Cardiac fibroblast (primary cell): ENCODE measurements around the gene BSN.

Source experiments
- DNase-seq, 2 donors: peaks; one replicate each; pipeline versions ENCODE4 v3.0.0 to v3.0.0-alpha.2; 2010; ENCODE audit warnings: low read depth in 2 of 2
- H3K4me3 ChIP-seq, 2 donors: replicated peaks in 1 of 2; 1 replicate in 1 of 2; 2 replicates in 1 of 2; pipeline ENCODE4 v1.5.1; 2011; ENCODE audit warnings: low read depth in 2 of 2, low read length in 2 of 2, mild to moderate bottlenecking in 2 of 2, moderate library complexity in 1 of 2
- TF ChIP-seq, protein P1 (sequence below): IDR thresholded peaks from one replicate; pipeline ENCODE4 v1.5.1; 2011; ENCODE audit warnings: low read depth, mild to moderate bottlenecking, low read length, inconsistent platforms

The BSN gene

DNA sequence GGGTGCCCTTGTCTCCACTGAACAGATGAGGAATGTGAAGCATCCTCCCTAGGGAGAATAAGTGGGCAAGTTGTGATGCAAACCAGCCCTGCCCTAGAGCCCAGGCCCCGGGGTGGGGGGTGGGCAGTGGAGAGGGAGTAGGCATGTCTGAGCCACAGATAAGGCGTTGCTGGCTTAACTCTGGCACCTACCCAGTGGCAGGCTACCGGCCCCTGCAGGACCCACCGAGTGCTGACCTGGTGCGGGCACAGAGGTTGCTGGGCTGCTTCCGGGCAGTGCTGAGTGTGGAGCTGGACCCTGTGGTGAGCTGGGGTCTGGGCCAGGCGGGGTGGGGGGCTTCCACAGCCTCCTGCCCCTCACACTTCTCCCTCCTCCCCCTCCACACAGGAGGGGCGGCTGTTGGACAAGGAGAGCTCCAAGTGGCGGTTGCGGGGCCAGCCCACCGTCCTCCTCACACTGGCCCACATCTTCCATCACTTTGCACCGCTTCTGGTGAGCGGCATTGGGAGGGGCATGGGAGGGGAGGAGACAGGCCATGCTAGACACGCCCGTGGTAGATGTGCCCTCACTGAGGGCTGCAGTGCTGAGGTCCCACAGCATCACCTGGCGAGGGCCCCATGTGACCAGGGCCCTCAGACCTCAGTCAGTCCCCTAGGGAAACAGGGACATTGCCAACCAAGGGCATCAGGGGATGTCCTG, 145.2 kb downstream of the BSN start:
- DNase-seq, result peak in 1 of 2 donors; percentile 56
- H3K4me3 ChIP-seq, result no peak overlapping the region
- TF ChIP-seq, protein P1, sequence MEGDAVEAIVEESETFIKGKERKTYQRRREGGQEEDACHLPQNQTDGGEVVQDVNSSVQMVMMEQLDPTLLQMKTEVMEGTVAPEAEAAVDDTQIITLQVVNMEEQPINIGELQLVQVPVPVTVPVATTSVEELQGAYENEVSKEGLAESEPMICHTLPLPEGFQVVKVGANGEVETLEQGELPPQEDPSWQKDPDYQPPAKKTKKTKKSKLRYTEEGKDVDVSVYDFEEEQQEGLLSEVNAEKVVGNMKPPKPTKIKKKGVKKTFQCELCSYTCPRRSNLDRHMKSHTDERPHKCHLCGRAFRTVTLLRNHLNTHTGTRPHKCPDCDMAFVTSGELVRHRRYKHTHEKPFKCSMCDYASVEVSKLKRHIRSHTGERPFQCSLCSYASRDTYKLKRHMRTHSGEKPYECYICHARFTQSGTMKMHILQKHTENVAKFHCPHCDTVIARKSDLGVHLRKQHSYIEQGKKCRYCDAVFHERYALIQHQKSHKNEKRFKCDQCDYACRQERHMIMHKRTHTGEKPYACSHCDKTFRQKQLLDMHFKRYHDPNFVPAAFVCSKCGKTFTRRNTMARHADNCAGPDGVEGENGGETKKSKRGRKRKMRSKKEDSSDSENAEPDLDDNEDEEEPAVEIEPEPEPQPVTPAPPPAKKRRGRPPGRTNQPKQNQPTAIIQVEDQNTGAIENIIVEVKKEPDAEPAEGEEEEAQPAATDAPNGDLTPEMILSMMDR, result no peak

DNA sequence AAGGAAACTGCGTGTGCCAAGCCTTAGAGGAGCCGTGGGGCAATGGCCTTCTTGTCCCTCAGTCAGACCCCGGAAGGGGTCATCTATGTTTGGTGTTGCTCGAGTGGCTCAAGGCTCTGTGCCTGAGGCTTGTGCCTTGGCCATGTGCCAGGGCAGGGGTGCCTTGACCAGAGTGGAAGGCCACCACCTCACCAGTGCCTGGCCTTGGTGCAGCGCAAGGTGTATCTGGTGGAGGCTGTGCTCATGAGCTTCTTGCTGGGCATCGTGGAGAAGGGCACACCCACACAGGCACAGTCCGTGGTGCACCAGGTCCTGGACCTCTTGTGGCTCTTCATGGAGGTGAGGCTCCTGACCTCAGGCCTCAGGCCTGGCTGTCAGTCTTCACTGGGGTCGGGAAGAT, 145.7 kb downstream of the BSN start:
- no peak for DNase-seq
- TF ChIP-seq, protein P1, result no peak
- H3K4me3 ChIP-seq, result no peak overlapping the region

DNA sequence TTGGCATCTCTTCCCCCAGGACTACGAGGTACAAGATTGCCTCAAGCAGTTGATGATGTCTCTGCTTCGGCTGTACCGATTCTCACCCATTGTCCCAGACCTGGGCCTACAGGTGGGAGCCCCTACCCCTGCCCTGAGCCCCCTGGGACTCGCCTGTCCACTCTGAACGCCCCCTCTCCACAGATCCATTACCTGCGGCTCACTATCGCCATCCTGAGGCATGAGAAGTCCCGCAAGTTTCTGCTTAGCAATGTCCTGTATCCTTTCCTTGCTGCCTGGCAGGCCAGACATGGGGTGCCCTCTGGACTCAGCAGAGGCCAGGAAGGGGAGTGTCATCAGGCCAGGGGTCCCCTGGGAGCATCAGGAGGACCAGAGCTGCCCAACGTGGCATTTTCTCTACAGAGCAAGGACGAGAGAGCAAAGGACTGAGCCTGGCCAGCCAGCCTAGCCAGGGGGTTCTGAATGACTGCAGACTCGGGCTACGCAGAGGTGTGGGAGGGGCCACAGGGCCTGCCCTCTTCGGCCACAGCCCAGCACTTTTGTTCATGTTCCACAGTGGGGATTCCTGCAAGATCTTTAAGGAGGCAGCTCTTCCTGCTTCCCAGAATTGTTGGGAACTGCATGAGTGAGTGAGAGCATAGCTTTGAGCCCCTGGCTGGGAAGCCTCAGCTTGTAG, 146.3 kb downstream of the BSN start:
- no peak for DNase-seq
- H3K4me3 ChIP-seq, result no peak overlapping the region
- TF ChIP-seq, protein P1, result peak; percentile 9

DNA sequence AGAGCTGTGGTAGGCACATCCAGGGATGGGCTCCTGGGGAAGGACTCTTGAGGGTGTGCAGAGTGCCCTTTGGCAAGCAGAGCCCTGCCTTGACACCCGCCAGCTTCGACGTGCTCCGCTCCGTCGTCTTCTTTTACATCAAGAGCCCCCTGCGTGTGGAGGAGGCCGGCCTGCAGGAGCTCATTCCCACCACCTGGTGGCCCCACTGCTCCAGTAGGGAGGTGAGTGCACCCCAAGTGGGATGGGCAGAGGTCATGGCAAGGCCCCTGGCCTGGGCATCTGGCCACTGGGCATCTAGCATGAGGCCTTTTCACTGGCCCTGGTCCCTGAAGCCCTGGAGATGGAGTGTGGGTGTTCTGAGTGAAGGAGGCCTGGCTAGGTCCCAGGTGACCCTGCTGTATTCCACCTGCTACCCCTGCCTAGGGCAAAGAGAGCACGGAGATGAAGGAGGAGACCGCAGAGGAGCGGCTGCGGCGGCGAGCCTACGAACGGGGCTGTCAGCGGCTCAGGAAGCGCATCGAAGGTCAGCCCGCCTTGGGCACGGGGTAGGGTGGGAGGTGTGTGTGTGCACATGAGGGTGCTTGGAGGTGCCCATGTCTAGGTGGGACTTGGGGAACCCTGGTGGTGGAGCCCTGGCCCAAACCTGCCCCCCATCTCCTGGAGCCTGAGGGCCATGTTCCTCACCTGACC, 147.3 kb downstream of the BSN start:
- TF ChIP-seq, protein P1, result peak; percentile 67
- H3K4me3 ChIP-seq, result no peak overlapping the region
- no peak for DNase-seq

DNA sequence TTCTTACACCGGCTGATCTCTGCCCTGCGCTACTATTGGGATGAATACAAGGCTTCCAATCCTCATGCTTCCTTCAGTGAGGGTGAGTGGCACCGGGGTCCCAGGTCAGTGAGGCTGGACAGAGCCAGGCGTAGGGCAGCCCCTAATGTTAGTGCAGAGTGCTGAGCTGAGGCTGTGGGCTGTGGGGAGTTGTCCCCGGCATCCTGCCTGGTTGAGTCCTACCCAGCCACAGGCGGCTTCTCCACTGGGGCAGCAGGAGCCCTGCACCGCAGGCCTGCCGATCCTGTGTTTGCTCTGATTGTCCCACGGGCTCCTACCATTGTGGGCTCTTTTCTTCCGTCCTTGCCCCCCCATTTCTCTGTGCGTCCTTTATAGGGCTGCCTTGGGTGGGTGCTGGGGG, 148.4 kb downstream of the BSN start:
- no peak for DNase-seq
- TF ChIP-seq, protein P1, result no peak
- H3K4me3 ChIP-seq, result no peak overlapping the region

DNA sequence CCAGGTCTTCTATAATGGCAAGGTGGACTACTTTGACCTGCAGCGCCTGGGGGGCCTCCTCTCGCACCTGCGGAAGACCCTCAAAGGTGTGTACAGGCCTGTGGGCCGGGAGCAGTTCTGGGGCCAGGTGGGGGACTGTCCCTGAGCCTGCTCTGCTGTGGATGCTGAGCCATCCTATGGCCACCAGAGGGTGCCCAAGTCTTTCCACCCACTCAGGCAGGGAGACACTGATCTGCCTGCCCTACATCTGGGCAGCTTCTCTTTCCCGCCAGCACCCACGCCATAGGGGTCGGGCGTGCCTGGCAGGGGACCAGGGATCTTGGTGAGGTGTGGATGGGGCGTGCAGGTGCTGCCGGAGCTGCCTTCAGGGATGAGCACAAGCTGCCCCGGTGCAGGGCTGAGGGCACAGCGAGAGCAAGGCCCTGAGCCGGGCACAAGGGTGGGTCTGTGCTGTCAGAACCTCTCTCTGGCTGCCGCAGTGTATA, 149.2 kb downstream of the BSN start:
- DNase-seq, result peak; percentile 68 to 75
- TF ChIP-seq, protein P1, result peak; percentile 93
- no peak overlapping the region for H3K4me3 ChIP-seq
